ENCODE measurements around the gene HOXB5. TPM values are rescaled to one million over a fixed set of nuclear protein-coding genes. Genes with fewer than 3 reads are reported as not detected.

The HOXB5 gene
- total RNA-seq, 1 experiment from 2014 or later = not detected

DNA sequence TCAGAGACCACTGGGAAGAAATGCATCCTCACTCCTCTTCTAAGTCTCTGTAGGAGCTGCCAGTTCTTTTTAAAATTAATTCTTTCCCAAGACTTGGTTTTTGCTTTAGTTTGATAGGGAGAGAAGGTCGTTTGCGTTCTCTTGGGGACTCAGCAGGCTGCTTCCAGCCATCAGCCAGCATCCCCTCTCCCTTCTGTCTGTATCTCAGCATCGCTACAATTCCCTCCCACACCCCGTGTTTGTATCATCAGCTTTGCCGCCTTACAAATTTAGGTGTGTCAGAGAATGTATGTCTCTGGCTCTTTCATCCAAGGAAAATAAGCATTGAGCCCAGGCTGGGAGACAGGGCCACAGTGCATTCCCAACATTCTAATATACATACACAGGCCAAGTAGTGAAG is 5.8 kb upstream of the HOXB5 start:
- Histone ChIP-seq H2BK12ac (ENCODE audit: insufficient read length, low read depth, low read length) (no peak overlapping the region), H3K27me3 (ENCODE audit: insufficient read depth, low read length) (peaks cover 100% of the 10 kb centered on the region), H3K79me1 (ENCODE audit: insufficient read depth, low read depth, low read length, poor library complexity, severe bottlenecking) (no peaks in the 10 kb centered on the region), H4K8ac (replicated peaks; ENCODE audit: insufficient read length, low read depth, low read length) (no peak overlapping the region), H3K9me3 (ENCODE audit: control insufficient read depth, low read depth, low read length) (no peaks in the 10 kb centered on the region), H3K23ac (ENCODE audit: insufficient read length, low read depth, low read length) (no peak overlapping the region), H3K4ac (ENCODE audit: low read depth, low read length) (no peak overlapping the region), H3K27ac (ENCODE audit: insufficient read length, low read depth, low read length) (no peak overlapping the region), H2BK120ac (ENCODE audit: low read depth, low read length, poor library complexity, severe bottlenecking) (no peak overlapping the region), H2BK5ac (ENCODE audit: insufficient read length, low read length) (no peak overlapping the region), H3K56ac (ENCODE audit: insufficient read length, low read depth, low read length) (no peak overlapping the region), H3K9ac (ENCODE audit: extremely low read depth, insufficient read length, low read length) (no peak overlapping the region), H3K18ac (ENCODE audit: insufficient read length, low read depth, low read length) (no peak overlapping the region), H4K5ac (ENCODE audit: insufficient read length, low read depth, low read length) (no peak overlapping the region), H3K4me2 (ENCODE audit: insufficient read depth, insufficient read length, low read length) (no peak overlapping the region), H3K4me1 (ENCODE audit: insufficient read depth, low read length) (no peaks in the 10 kb centered on the region), H4K20me1 (ENCODE audit: control insufficient read depth, insufficient read depth, insufficient read length) (no peaks in the 10 kb centered on the region), H3K79me2 (ENCODE audit: insufficient read depth, low read length) (no peaks in the 10 kb centered on the region), H2AFZ (ENCODE audit: low read length) (no peak overlapping the region), H3K14ac (ENCODE audit: insufficient read depth, low read length) (no peak overlapping the region), H3T11ph (ENCODE audit: low read length) (no peak overlapping the region), H2BK15ac (ENCODE audit: low read depth, low read length) (no peak overlapping the region), H2AK5ac (ENCODE audit: insufficient read length, low read length) (no peak overlapping the region), H2BK20ac (ENCODE audit: low read depth, low read length, poor library complexity, severe bottlenecking) (no peak overlapping the region), H4K91ac (ENCODE audit: insufficient read length, low read depth, low read length) (no peak overlapping the region), H3K23me2 (ENCODE audit: insufficient read length, low read depth, low read length, poor library complexity, severe bottlenecking) (no peaks in the 10 kb centered on the region)
- H3K27me3 Mint-ChIP-seq (ENCODE audit: low read depth) = peaks cover 100% of the 10 kb centered on the region
- WGBS (ENCODE audit: extremely low coverage, insufficient read length, low lambda C conversion rate) = no CpG with 5 or more reads among the region's 5 CpGs
- TF ChIP-seq, protein P1, sequence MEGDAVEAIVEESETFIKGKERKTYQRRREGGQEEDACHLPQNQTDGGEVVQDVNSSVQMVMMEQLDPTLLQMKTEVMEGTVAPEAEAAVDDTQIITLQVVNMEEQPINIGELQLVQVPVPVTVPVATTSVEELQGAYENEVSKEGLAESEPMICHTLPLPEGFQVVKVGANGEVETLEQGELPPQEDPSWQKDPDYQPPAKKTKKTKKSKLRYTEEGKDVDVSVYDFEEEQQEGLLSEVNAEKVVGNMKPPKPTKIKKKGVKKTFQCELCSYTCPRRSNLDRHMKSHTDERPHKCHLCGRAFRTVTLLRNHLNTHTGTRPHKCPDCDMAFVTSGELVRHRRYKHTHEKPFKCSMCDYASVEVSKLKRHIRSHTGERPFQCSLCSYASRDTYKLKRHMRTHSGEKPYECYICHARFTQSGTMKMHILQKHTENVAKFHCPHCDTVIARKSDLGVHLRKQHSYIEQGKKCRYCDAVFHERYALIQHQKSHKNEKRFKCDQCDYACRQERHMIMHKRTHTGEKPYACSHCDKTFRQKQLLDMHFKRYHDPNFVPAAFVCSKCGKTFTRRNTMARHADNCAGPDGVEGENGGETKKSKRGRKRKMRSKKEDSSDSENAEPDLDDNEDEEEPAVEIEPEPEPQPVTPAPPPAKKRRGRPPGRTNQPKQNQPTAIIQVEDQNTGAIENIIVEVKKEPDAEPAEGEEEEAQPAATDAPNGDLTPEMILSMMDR (conservative IDR thresholded peaks at IDR 0.05) = no peak
- H3K36me3 Mint-ChIP-seq (ENCODE audit: insufficient read depth in 1 of 3, low read depth in 3 of 3) = no peaks in the 10 kb centered on the region
- DNase-seq = no peak
- no peak overlapping the region for H3K27ac Mint-ChIP-seq
- H3K9me3 Mint-ChIP-seq = peaks cover 0 to 21% of the 10 kb centered on the region in 2 experiments; a peak in 4 of 5 replicates
- H3K4me1 Mint-ChIP-seq = peaks cover 8 to 24% of the 10 kb centered on the region in 2 experiments; a peak in 3 of 4 replicates
- H3K4me3 Mint-ChIP-seq = no peak overlapping the region
